ENCODE measurements around the gene CHCHD1.

GRCh38 chr10:73779539-73780197 lies 2.2 kb upstream of the CHCHD1 start:
- TF ChIP-seq USF2 (IDR thresholded peaks at IDR 0.05) (no peak), KDM5A (IDR thresholded peaks at IDR 0.05) (no peak), CTCF (IDR thresholded peaks at IDR 0.05) (no peak), BHLHE40 (IDR thresholded peaks at IDR 0.05; ENCODE audit: low read depth, low read length) (no peak), ZNF302 (CRISPR knock-in tag; IDR thresholded peaks at IDR 0.05) (no peak), RNF2 (IDR thresholded peaks at IDR 0.05; ENCODE audit: borderline replicate concordance, low read depth) (no peak), RAD21 (conservative IDR thresholded peaks at IDR 0.05 in 1 of 2, IDR thresholded peaks at IDR 0.05 in 1 of 2) (no peak), FOSL2 (IDR thresholded peaks at IDR 0.05) (no peak), FOSL2 (CRISPR knock-in tag; IDR thresholded peaks at IDR 0.05) (no peak)

All from A549 (cell line).